WI38 (cell line): ENCODE measurements around the gene PTPRK.

Experiments used
- H3K4me3 ChIP-seq: 2 replicates; pipeline ENCODE4 v1.5.1; 2011; ENCODE audit warnings: low read depth, mild to moderate bottlenecking, control low read depth, low read length
- CTCF ChIP-seq: IDR thresholded peaks from 2 replicates; pipeline ENCODE4 v1.5.1; 2012; ENCODE audit warnings: low read depth, mild to moderate bottlenecking, control low read depth, low read length

Gene PTPRK

GRCh38 chr6:128314190-128314589 lies 206.2 kb downstream of the PTPRK start:
- no peak overlapping the region for H3K4me3 ChIP-seq
- TF ChIP-seq CTCF, result no peak

- TF ChIP-seq CTCF, result no peak
- no peak overlapping the region for H3K4me3 ChIP-seq
Observed at GRCh38 chr6:128311944-128312570, 208.3 kb downstream of the PTPRK start.

DNA sequence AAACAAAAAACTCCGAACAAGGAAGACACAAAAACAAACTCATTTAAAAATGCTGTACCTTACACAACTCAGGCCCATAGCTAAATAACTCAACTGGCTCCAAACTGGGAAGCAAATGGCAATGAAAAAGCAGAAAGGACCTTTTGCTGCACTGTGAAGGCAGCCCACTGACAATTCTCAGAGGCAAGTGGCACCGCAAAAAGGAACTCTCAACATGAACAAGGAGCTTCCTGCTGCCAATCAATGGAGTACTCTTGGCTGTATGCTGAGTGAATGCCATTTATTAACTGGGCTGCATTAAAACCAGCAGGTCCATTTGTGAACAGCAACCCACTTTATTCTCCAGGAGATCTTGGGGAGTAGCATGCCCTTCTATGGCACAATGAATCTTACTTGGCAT lies 209.9 kb downstream of the PTPRK start:
- no peak for TF ChIP-seq CTCF
- H3K4me3 ChIP-seq, result no peak overlapping the region

- TF ChIP-seq CTCF, result no peak
Observed at GRCh38 chr6:128307671-128308070, 212.7 kb downstream of the PTPRK start.

DNA sequence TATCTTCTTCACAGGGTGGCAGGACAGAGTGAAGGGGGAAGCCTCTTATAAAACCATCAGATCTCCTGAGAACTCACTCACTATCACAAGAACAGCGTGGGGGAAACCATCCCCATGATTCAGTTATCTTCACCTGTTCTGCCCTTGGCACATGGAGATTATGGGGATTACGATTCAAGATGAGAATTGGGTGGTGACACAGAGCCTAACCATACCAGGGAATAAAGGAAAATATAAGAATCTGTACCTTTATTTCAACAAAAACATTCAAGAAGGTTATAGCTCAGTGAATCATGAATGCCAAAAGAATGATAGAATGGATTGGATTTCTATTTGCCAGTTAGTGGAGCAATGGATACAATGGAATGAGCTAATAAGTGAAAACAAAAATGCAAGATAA lies 214.4 kb downstream of the PTPRK start:
- no peak overlapping the region for H3K4me3 ChIP-seq
- no peak for TF ChIP-seq CTCF

More at GRCh38 chr6:128307671-128308070, 212.7 kb downstream of the PTPRK start:
- no peak overlapping the region for H3K4me3 ChIP-seq

DNA sequence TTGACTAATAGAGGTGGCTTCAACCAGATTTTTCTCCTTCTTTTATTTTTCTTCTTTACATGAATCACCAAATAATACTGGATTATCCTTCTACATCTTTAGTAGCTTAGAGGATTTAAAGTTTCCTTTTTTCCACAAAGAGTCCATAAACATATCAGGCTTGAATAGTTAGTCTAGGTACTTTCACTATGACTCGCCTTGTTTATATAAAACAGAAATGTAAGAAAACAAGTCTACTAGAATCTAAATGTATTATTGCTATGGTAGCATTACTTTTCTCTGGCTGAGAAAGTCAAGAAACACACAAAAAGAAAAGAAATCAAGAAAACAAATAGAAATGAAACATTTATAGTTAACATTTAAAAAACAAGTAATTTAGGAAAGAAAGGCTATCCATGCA lies 215.2 kb downstream of the PTPRK start:
- TF ChIP-seq CTCF, result no peak
- H3K4me3 ChIP-seq, result no peak overlapping the region

- H3K4me3 ChIP-seq, result no peak overlapping the region
- TF ChIP-seq CTCF, result no peak
Observed at GRCh38 chr6:128303870-128304269, 216.5 kb downstream of the PTPRK start.
